ENCODE results near the gene PTGES2. TPM values are rescaled to one million over a fixed set of nuclear protein-coding genes. Genes with fewer than 3 reads are reported as not detected.

The PTGES2 gene
- total and polyA plus RNA-seq, 2 of the 13 experiments (the other 11 are each of a cell fraction or from before 2014, with no cell fraction given) = 63.7 to 79.8 TPM

- peak; percentile 72 for TF ChIP-seq ZBTB43 (CRISPR knock-in tag; conservative IDR thresholded peaks at IDR 0.05)
- no peak for TF ChIP-seq PHB2 (IDR thresholded peaks at IDR 0.05; ENCODE audit: partially characterized antibody)
- TF ChIP-seq ZNF552 (CRISPR knock-in tag; IDR thresholded peaks at IDR 0.05; ENCODE audit: borderline replicate concordance) = no peak
- no peak for TF ChIP-seq ZNF180 (CRISPR knock-in tag; IDR thresholded peaks at IDR 0.05; ENCODE audit: borderline replicate concordance, low read depth)
- no peak for TF ChIP-seq RBAK (CRISPR knock-in tag; IDR thresholded peaks at IDR 0.05)
- TF ChIP-seq THAP7 (CRISPR knock-in tag; IDR thresholded peaks at IDR 0.05) = 0 out of 2 replicates have a peak, but pooled peaks have one; percentile 53
- peak; percentile 97 for TF ChIP-seq HDAC1 (CRISPR knock-in tag; IDR thresholded peaks at IDR 0.05)
- TF ChIP-seq TGIF2 (CRISPR knock-in tag; IDR thresholded peaks at IDR 0.05) = peak; percentile 81; the same call in 1 of the 2 replicates
- peak; percentile 74; the same call in 1 of the 2 replicates for TF ChIP-seq ZNF614 (CRISPR knock-in tag; IDR thresholded peaks at IDR 0.05; ENCODE audit: borderline replicate concordance)
- no peak for TF ChIP-seq CERS6 (CRISPR knock-in tag; IDR thresholded peaks at IDR 0.05)
- peak; percentile 97 for TF ChIP-seq MED8 (CRISPR knock-in tag; IDR thresholded peaks at IDR 0.05; ENCODE audit: insufficient replicate concordance)
- TF ChIP-seq TSC22D2 (CRISPR knock-in tag; IDR thresholded peaks at IDR 0.05; ENCODE audit: borderline replicate concordance) = no peak
- TF ChIP-seq NAIF1 (CRISPR knock-in tag; IDR thresholded peaks at IDR 0.05; ENCODE audit: borderline replicate concordance) = peak; percentile 64; the same call in 1 of the 2 replicates
- no peak for TF ChIP-seq RBM39 (IDR thresholded peaks at IDR 0.05; ENCODE audit: low read depth, low read length, poor library complexity, severe bottlenecking)
- no peak; the same call in 1 of the 2 replicates for TF ChIP-seq RAD21 (CRISPR knock-in tag; IDR thresholded peaks at IDR 0.05)
- TF ChIP-seq SUZ12 (IDR thresholded peaks at IDR 0.05; ENCODE audit: low read depth, low read length) = no peak
- peak; percentile 64; the same call in 1 of the 2 replicates for TF ChIP-seq ZNF768 (CRISPR knock-in tag; IDR thresholded peaks at IDR 0.05)
- peak in 1 of 2 experiments; percentile 93; a peak in 2 of 4 replicates for TF ChIP-seq KLF16 (CRISPR knock-in tag; IDR thresholded peaks at IDR 0.05)
- TF ChIP-seq MTA3 (CRISPR knock-in tag; IDR thresholded peaks at IDR 0.05) = no peak
- TF ChIP-seq MEIS2 (CRISPR knock-in tag; IDR thresholded peaks at IDR 0.05) = peak; percentile 95
- TF ChIP-seq TFDP1 (CRISPR knock-in tag; IDR thresholded peaks at IDR 0.05; ENCODE audit: borderline replicate concordance) = peak; percentile 81
- TF ChIP-seq TFE3 (CRISPR knock-in tag; IDR thresholded peaks at IDR 0.05) = peak; percentile 92
- TF ChIP-seq PCBP1 (IDR thresholded peaks at IDR 0.05; ENCODE audit: borderline replicate concordance, low read depth, low read length) = peak; percentile 78; the same call in 1 of the 2 replicates
- TF ChIP-seq CHD4 (IDR thresholded peaks at IDR 0.05; ENCODE audit: borderline replicate concordance, low read length) = 0 out of 2 replicates have a peak, but pooled peaks have one; percentile 70
Measured at GRCh38 chr9:128115187-128116103, 12.1 kb downstream of the PTGES2 start (continued).
